Measurements from ENCODE around the gene SLMAP. TPM values are rescaled to one million over a fixed set of nuclear protein-coding genes. Genes with fewer than 3 reads are reported as not detected.

SLMAP gene
- total and polyA plus RNA-seq, 2 of the 4 experiments (the other 2 are of a cell fraction) = 15.5 to 26.5 TPM

GRCh38 chr3:57820479-57820878 is 64.4 kb downstream of the SLMAP start:
- no peak overlapping the region for H3K27ac ChIP-seq (ENCODE audit: insufficient read depth, low read length)
- H3K9ac ChIP-seq (ENCODE audit: low read depth, low read length) = no peak overlapping the region
- H2BK120ac ChIP-seq (ENCODE audit: low read depth, low read length) = no peak overlapping the region
- no peak overlapping the region for H3K56ac ChIP-seq (ENCODE audit: extremely low read depth, insufficient read depth, low read length)
- H2AK9ac ChIP-seq (replicated peaks; ENCODE audit: low read depth, low read length, poor library complexity) = no peak overlapping the region
- H4K5ac ChIP-seq (ENCODE audit: low read depth, low read length) = no peak overlapping the region
- H3K4ac ChIP-seq (ENCODE audit: low read depth, low read length) = no peak overlapping the region
- no peak overlapping the region for H2AK5ac ChIP-seq (ENCODE audit: low read depth, low read length)
- no peak for DNase-seq
- no peak overlapping the region for H2BK20ac ChIP-seq (ENCODE audit: low read depth, low read length)
- ChIA-PET CTCF (interaction anchor here (1.0 kb wide), 1 partner anchor 21 kb away, joined by 3 read pairs; no protein-coding TSS in a partner anchor), POLR2A (ENCODE audit: unreplicated experiment) (no interaction called here)
- TF ChIP-seq CTCF (conservative IDR thresholded peaks at IDR 0.05; ENCODE audit: low read depth, low read length) = no peak
- TF ChIP-seq RCOR1 (IDR thresholded peaks at IDR 0.05; ENCODE audit: insufficient replicate concordance, low read length) = no peak
- TF ChIP-seq RFX5 (IDR thresholded peaks at IDR 0.05; ENCODE audit: low read depth, low read length) = no peak
- TF ChIP-seq CEBPB (IDR thresholded peaks at IDR 0.05; ENCODE audit: low read depth, low read length) = no peak
- TF ChIP-seq RAD21 (IDR thresholded peaks at IDR 0.05; ENCODE audit: low read length) = no peak
- TF ChIP-seq ELK1 (IDR thresholded peaks at IDR 0.05; ENCODE audit: borderline replicate concordance, low read depth, low read length) = no peak
- TF ChIP-seq MXI1 (IDR thresholded peaks at IDR 0.05; ENCODE audit: borderline replicate concordance, low read depth, low read length) = no peak
- TF ChIP-seq SMC3 (IDR thresholded peaks at IDR 0.05; ENCODE audit: low read depth, low read length) = no peak
- BruUV-seq (replicated peaks) = no TSS peak
- no peak overlapping the region for H2BK5ac ChIP-seq (ENCODE audit: low read depth, low read length, poor library complexity, severe bottlenecking)
- H2BK15ac ChIP-seq (ENCODE audit: low read depth, low read length) = no peak overlapping the region
- H3K18ac ChIP-seq (ENCODE audit: low read depth, low read length) = no peak overlapping the region
- no peak overlapping the region for H3K23ac ChIP-seq (ENCODE audit: low read depth, low read length)
- no peak overlapping the region for H4K8ac ChIP-seq (ENCODE audit: low read depth in 2 of 2, low read length in 2 of 2)
- H3K9me3 ChIP-seq (ENCODE audit: control insufficient read depth, insufficient read depth, low read length) = no peaks in the 10 kb centered on the region
- peaks cover 31 to 42% of the 10 kb centered on the region in 2 experiments for H3K79me1 ChIP-seq (ENCODE audit: low read depth in 1 of 2, low read length in 2 of 2)
- in situ Hi-C loops (cut with MboI; ENCODE audit: low sequenced_read_pairs) (no loop called here), dilution Hi-C loops (cut with HindIII; ENCODE audit: low sequenced_read_pairs, unreplicated experiment) (no loop called here), intact Hi-C loops (cut with micrococcal nuclease) (no loop called here)
- H2AFZ ChIP-seq (replicated peaks; ENCODE audit: low read length, poor library complexity) = no peak overlapping the region
- no peak overlapping the region for H3K14ac ChIP-seq (replicated peaks; ENCODE audit: low read depth, low read length)
- H3K9me1 ChIP-seq (ENCODE audit: insufficient read depth, low read length) = peaks cover 8% of the 10 kb centered on the region; the same call in 1 of the 2 replicates
- peaks cover 21% of the 10 kb centered on the region for H4K20me1 ChIP-seq (ENCODE audit: insufficient read depth, low read length)
- no peaks in the 10 kb centered on the region for H3K27me3 ChIP-seq (ENCODE audit: control insufficient read depth, insufficient read depth, low read length)
- H3K4me3 ChIP-seq (ENCODE audit: insufficient read depth, low read depth, low read length) = no peak overlapping the region
- H3K36me3 ChIP-seq (ENCODE audit: control insufficient read depth, insufficient read depth, low read length) = no peaks in the 10 kb centered on the region
- 73% methylated on average over 2 of the region's 6 CpGs; no CpG with 5 or more reads in 1 of the 2 experiments for WGBS, 2 experiments (ENCODE audit: extremely low coverage in 2 of 2, insufficient read length in 1 of 2)
- H4K91ac ChIP-seq (ENCODE audit: insufficient read depth, low read depth, low read length) = no peak overlapping the region
- ATAC-seq (ENCODE audit: low read depth) = no peak
- peaks cover 3% of the 10 kb centered on the region for H3K4me1 ChIP-seq (ENCODE audit: control insufficient read depth, insufficient read depth, low read length)
- H3K4me2 ChIP-seq (ENCODE audit: low read depth, low read length) = no peak overlapping the region
